Measurements from ENCODE around the gene UBP1. TPM values are rescaled to one million over a fixed set of nuclear protein-coding genes. Genes with fewer than 3 reads are reported as not detected.

UBP1 gene
- total and polyA plus RNA-seq, 2 donors (not counting 1 experiment from before 2014, with no cell fraction given), result 48.1 to 99.7 TPM

GRCh38 chr3:33389908-33390307 is 50.3 kb downstream of the UBP1 start:
- DNase-seq (ENCODE audit: low read depth in 2 of 2), result no peak
- Histone ChIP-seq H3K79me2 (ENCODE audit: control insufficient read depth, insufficient read depth, low read length) (no peaks in the 10 kb centered on the region), H3K9me3 (ENCODE audit: control insufficient read depth, insufficient read depth, low read depth, low read length) (no peaks in the 10 kb centered on the region), H3K4me1 (ENCODE audit: control insufficient read depth, extremely low read depth, insufficient read depth, low read length) (no peaks in the 10 kb centered on the region), H3K9ac (ENCODE audit: insufficient read depth, low read length) (no peak overlapping the region), H3K4me3 (replicated peaks in 1 of 4; ENCODE audit: control extremely low read depth in 1 of 4, insufficient read depth in 1 of 4, low read depth in 3 of 4, low read length in 4 of 4) (no peak overlapping the region), H2AFZ (ENCODE audit: low read length) (no peak overlapping the region), H3K27me3 (ENCODE audit: control insufficient read depth, insufficient read depth, low read length) (no peaks in the 10 kb centered on the region), H3K36me3 (ENCODE audit: control insufficient read depth, insufficient read depth, low read length) (peaks cover 13% of the 10 kb centered on the region), H3K27ac (ENCODE audit: insufficient read depth, low read length) (no peak overlapping the region), H3K4me2 (ENCODE audit: extremely low read depth, insufficient read depth, low read length) (no peak overlapping the region), H4K20me1 (ENCODE audit: control insufficient read depth, extremely low read depth, insufficient read depth, low read length) (no peaks in the 10 kb centered on the region)
- TF ChIP-seq EZH2 (IDR thresholded peaks at IDR 0.05; ENCODE audit: low read length, missing control alignments) (no peak), CTCF (conservative IDR thresholded peaks at IDR 0.05 in 1 of 2, IDR thresholded peaks at IDR 0.05 in 1 of 2; ENCODE audit: low read depth in 1 of 2, low read length in 2 of 2) (no peak)

GRCh38 chr3:33388374-33389100 is 51.7 kb downstream of the UBP1 start:
- Histone ChIP-seq H3K4me3 (replicated peaks in 1 of 4; ENCODE audit: control extremely low read depth in 1 of 4, insufficient read depth in 1 of 4, low read depth in 3 of 4, low read length in 4 of 4) (no peak overlapping the region), H3K36me3 (ENCODE audit: control insufficient read depth, insufficient read depth, low read length) (peaks cover 19% of the 10 kb centered on the region), H3K27me3 (ENCODE audit: control insufficient read depth, insufficient read depth, low read length) (no peaks in the 10 kb centered on the region), H2AFZ (ENCODE audit: low read length) (no peak overlapping the region), H3K4me1 (ENCODE audit: control insufficient read depth, extremely low read depth, insufficient read depth, low read length) (no peaks in the 10 kb centered on the region), H4K20me1 (ENCODE audit: control insufficient read depth, extremely low read depth, insufficient read depth, low read length) (no peaks in the 10 kb centered on the region), H3K4me2 (ENCODE audit: extremely low read depth, insufficient read depth, low read length) (no peak overlapping the region), H3K9me3 (ENCODE audit: control insufficient read depth, insufficient read depth, low read depth, low read length) (no peaks in the 10 kb centered on the region), H3K9ac (ENCODE audit: insufficient read depth, low read length) (no peak overlapping the region), H3K27ac (ENCODE audit: insufficient read depth, low read length) (no peak overlapping the region), H3K79me2 (ENCODE audit: control insufficient read depth, insufficient read depth, low read length) (no peaks in the 10 kb centered on the region)
- TF ChIP-seq CTCF (conservative IDR thresholded peaks at IDR 0.05 in 1 of 2, IDR thresholded peaks at IDR 0.05 in 1 of 2; ENCODE audit: low read depth in 1 of 2, low read length in 2 of 2), result no peak
- TF ChIP-seq EZH2 (IDR thresholded peaks at IDR 0.05; ENCODE audit: low read length, missing control alignments), result no peak
- DNase-seq (ENCODE audit: low read depth in 2 of 2), result no peak

- Histone ChIP-seq H3K4me3 (replicated peaks in 1 of 4; ENCODE audit: control extremely low read depth in 1 of 4, insufficient read depth in 1 of 4, low read depth in 3 of 4, low read length in 4 of 4) (no peak overlapping the region), H3K9ac (ENCODE audit: insufficient read depth, low read length) (no peak overlapping the region), H3K27me3 (ENCODE audit: control insufficient read depth, insufficient read depth, low read length) (no peaks in the 10 kb centered on the region), H3K4me1 (ENCODE audit: control insufficient read depth, extremely low read depth, insufficient read depth, low read length) (no peaks in the 10 kb centered on the region), H3K27ac (ENCODE audit: insufficient read depth, low read length) (no peak overlapping the region), H2AFZ (ENCODE audit: low read length) (no peak overlapping the region), H3K79me2 (ENCODE audit: control insufficient read depth, insufficient read depth, low read length) (no peaks in the 10 kb centered on the region), H3K4me2 (ENCODE audit: extremely low read depth, insufficient read depth, low read length) (no peak overlapping the region), H4K20me1 (ENCODE audit: control insufficient read depth, extremely low read depth, insufficient read depth, low read length) (no peaks in the 10 kb centered on the region), H3K9me3 (ENCODE audit: control insufficient read depth, insufficient read depth, low read depth, low read length) (no peaks in the 10 kb centered on the region), H3K36me3 (ENCODE audit: control insufficient read depth, insufficient read depth, low read length) (peaks cover 17% of the 10 kb centered on the region)
- no peak for DNase-seq (ENCODE audit: low read depth in 2 of 2)
- TF ChIP-seq EZH2 (IDR thresholded peaks at IDR 0.05; ENCODE audit: low read length, missing control alignments) (no peak), CTCF (conservative IDR thresholded peaks at IDR 0.05 in 1 of 2, IDR thresholded peaks at IDR 0.05 in 1 of 2; ENCODE audit: low read depth in 1 of 2, low read length in 2 of 2) (no peak)
Observed at GRCh38 chr3:33386631-33387030, 53.6 kb downstream of the UBP1 start.

Measured in fibroblast of lung (primary cell).